HG03108 (cell line): ENCODE data around the gene DNAH11.
"Not testable (repeated sequence)": the region's sequence is repeated elsewhere in the genome, so short reads cannot be mapped to it uniquely, and the experiment has no call there.

Source experiments
- ATAC-seq: cut with Tn5 transposase; IDR thresholded peaks from one replicate; pipeline ENCODE4 v1.9.1; 2021; ENCODE audit warnings: moderate library complexity; ENCODE audit not compliant: unreplicated experiment

The DNAH11 gene

DNA sequence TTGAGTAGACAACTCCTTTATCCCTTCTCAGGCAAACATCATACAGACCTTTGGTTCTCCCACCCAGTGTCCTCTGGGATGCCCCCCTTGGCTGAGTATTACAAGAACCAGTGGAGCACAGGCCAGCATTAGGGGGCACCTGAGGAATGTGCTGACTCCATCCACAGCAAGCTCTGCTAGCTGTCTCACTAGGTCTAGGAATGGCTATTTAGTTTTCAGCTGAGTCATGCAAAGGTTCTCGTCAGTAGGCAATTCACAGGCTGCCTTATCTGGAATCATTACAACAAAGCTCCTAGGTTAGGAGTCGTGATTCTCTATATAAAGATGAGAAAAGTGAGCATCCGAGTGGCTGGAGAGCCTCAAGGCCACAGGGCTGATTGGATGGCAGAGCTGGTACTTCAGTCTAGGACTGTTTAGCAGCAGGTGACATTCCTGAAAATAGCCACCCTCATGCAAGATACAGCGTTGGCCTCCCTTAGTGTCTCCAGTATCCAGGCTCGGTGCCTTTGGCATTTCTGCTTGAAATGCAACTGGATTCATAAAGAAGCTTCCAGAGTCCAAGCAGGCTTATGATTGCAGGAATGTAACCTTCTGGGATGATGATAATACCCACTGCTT lies 327.1 kb downstream of the DNAH11 start:
- no peak for ATAC-seq

DNA sequence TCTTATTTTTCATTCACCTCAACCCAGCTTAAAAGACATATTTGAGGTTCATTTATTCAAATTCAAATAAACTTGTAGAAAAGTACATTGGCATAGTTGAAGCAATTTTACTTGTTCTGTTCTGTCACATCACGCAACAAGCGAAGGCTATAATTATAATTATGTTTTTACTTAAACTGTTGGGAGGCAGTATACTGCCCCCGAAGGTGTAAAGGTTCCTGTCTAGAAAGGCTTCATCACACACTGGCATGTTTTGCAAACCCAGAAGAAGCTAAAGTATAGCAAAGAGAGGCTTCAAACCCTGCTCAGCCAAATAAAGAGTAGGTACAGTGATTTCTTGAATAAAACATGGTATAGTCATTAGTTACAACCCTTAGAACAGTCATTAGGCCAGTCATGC lies 340.2 kb downstream of the DNAH11 start:
- ATAC-seq: no peak

DNA sequence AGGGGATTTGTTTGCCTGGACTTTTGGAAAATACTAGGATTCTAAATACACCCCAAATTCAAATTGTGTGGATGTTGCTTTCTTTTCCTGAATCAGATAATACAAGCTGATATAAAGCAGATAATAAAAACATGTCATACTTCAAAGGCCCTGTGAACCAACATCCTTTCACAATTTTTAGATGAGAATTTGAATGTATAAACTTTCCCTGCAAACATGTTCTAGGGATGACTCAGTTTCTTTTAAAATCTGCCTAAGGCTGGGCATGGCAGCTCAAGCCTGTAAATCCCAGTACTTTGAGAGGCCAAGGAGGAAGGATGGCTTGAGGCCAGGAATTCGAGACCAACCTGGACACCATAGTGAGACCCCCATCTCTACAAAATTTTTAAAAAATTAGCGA lies 340.7 kb downstream of the DNAH11 start:
- ATAC-seq: not testable (repeated sequence)

DNA sequence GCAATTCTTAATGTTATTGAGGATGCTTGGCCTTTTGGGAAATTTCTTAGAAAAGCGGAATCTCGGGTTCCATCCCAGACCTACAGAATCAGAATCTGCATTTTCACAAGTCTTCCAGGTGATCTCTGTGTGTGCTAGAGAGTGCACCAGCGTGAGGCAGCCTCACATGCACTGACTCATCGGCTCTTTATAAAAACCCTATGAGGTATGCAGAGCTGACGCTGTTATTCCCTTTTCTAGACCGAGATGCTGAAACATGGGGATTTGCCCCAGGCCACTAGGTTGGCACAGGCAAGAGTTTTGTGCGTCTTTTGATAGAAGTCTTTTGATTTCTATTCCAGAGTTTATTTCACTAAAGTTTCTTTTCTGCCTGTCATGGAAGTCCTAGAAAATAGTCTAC lies 341.7 kb downstream of the DNAH11 start:
- no peak for ATAC-seq

DNA sequence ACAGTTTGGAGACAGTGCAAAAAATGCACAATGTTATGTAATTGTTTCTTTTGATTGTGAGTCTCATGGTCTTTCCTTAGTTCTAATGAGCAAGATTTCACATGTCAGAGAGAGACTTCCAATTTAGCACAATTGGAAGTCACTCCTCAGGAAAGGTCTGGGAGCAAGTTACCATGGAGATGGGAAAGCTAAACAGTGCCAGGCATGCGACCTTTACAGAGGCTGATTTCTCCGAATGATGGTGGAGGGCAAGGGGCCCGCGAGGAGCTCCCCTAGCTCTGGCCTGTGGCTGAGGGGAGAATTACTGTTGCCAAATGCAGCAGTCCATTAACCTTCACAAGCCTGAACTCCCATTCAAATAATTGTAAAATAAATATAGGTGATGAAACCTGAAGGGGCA lies 343.6 kb downstream of the DNAH11 start:
- no peak for ATAC-seq

DNA sequence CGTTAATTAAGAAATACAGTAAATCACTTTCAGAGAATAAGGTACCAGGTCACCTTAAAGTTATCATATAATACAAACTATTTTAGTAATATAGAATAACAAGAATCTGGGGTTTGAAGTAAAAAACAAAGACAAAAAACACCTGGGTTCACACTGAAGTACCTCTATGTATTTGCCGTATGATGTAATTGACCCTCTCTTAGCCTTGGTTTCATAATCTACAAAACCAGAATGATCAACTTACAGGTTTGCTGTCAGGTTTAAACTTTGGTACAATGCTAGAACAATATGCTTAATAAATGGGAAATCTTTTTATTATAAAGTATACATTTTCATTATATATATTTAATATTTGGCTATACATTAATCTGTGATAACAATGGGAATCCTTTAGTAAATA lies 344.5 kb downstream of the DNAH11 start:
- no peak for ATAC-seq

DNA sequence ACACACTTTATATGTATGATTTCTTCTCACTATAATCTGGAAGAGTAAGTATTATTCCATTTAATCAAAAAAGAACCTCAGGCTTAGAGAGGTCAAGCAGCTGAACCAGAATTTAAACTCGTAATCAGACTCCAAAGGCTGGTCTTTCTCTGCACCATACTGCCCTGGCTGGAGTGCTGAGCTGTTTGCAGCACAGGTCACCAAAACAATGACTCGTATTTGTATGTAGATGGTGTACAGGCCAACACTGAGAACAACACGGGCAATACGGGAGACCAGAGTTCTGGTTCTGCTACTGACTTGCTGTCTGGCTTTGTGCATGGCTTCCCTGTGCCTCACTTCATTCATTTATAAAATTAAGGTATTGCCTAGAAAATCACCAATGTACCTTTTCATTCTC lies 344.9 kb downstream of the DNAH11 start:
- ATAC-seq: no peak

DNA sequence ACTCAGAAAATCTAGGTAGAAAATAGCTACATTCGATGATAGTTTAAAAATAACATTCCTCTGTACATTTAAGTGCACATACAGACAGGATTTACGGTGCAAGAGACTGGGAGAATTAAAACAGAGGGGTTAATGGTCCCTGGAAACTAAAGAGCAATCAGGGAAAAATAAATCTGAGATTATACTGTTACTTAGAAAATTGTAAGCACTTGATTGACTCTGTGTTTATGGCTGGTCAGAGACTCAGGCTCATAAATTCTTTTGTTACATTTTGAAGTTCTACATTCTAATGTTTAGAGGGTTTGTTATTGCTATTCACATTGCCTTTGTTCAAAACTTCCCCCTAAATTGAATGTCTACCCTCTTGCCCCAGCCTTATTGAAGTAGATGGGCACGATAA lies 348.5 kb downstream of the DNAH11 start:
- ATAC-seq: no peak

DNA sequence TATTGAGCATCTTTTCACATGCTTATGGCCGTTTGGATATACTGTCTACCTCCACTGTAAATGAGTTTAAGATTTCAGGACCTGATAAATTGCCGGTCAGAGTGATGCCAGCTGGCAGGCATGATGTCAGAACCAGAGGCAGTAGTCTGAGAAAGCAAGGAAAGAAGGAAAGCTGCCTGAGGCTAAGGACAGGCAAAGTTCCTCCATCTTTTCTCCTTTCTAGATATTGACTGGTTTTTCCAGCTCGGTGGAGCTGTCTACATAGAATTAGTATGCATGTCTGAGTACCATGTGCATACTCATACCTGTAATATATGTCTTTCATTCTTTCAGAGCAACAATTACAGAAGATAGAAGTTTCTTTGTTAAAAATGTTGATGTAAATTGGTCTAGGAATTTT lies 350.6 kb downstream of the DNAH11 start:
- ATAC-seq: no peak

DNA sequence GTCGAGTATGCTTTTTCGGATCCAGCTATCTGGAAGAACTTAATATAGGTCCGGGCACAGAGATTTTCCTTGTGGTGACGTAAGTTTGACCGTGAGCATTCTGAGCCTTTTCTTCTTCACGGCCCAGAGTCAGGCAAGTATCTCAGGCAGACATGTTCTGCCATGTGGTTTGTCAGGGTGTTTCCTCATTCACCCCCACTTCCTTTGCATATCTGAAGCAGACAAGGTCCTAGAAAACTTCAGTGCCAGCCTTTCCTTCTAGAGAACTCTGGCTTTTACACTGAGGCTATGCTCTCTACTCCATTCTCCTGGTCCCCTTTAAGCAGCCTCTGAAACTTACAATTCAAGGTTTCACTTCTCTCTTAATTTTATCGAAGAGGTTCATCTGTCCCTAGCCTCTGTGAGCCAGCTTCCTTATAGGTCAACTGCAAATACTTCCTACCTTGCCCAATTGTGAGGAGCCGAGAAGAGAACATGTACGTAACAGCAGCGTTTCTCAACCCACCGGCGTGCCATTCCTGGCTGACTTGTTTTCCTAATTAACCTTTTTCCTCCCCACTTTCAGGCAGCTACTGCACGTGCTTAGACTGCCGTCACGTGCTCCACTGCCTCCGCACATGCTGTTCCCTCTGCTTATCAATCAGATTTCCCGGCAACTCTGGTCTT lies 355.6 kb downstream of the DNAH11 start:
- ATAC-seq: peak; percentile 86

DNA sequence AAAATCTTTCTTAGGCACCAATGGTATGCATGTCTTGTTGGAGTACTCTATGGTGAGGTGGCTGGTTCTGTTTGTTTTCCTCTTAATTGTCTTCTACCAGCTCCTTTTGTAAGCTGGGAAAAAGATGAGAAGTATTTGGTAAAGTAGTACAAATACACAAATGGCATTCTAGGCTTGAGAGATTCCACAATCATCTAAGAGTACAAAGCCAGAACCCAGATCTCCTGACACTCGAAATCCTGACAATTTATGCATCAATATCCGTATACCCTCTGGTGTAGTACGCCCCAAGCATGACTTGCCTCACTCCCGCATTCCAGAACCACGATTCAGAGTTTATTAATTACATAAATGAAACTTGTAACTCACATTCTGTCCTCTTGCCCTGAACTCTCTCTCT lies 359.4 kb downstream of the DNAH11 start:
- no peak for ATAC-seq

DNA sequence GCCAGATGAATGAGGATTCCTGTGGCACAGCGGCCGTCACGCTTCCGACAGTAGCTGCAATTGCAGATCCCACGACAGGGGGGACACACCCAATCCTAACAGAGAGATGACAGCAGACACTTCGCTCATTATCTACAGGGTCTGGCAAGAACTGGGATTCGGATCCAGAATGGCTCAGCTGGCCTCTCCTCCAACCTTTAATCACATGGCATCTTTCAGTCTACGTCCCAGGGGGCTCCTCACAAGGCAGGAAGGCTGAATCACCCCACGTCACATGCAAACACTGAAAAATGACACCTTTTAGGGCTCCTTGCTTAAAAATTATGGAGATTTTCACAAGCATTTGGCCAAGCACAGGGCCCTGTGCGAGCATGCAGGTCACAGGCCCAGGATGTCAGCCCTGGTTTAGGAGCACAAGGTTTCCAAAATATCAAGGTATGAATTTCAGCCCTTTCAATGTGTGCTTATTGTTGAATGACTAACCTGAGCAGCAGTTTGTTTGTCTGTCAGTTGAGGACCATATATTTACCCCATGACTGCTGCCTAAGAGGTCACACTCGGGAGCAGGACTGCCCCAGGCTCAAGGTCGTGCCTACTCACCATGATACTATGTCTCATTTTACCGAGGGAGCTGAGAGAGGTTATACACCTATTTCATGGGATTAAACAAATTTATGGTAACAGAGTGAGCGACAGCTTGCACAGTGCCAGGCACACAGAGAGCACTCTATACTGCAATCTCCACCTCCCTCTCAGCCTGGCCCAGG lies 360.4 kb downstream of the DNAH11 start:
- no peak for ATAC-seq

DNA sequence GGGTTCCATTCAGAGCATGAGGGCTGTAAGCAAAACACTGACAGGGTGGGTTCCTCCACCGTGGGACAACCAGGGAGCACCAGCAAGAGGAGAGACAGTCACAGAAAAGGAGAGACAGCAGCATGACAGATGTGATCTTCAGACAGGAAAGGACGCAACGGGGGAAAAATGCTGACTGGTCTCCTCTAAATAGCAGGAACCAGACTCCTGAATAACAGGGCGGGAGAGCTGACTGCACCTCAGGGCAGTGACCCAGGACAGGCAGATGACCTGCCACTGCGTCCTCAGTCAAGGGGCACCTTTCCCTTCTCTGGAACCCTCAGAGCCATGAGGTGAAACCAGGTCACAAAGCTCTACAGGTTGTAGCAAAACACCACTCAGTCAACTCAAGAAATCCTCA lies 365.9 kb downstream of the DNAH11 start:
- no peak for ATAC-seq

DNA sequence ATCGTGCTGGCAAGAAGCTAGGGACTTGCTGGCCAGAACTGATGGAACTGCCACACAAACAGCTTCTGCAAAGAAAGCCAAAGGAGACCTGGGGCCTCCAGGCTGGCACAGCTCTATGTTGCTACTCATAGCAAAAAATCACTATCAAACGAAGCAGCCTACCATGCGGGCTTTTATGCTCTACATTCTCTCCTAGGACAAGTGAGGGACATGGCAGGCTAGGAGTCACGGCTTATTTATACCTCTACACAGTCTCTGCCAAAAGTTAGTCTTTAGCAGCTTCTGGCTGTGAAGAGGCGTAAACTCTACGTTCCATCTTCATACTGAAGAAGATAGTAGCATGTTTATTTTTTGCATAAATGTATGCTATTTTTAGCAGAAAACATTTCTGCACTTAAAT lies 367.4 kb downstream of the DNAH11 start:
- ATAC-seq: no peak

DNA sequence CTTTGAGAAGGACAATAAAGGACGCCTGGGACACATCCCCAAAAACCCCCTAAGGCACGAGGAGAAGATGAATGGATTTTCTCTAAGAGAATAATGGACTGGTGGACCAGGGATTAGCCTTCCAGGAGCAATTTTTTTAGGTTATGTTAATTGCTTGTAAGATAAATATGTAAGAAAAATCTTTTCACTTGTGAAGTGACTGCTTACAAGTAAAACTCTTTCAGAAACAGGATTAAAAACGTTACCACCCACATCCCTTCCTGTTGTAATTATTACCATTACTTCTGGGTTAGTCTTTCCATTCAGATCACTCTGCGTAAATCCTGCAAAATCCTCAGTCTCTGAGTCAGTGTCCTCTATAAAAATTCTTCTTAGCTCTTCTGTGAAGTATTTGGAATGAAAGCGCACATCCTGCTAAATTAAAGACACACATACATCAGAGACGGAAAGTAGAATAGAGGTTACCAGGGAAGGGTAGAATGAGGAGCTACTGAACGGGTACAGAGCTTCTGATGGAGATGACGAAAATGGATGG lies 368.6 kb downstream of the DNAH11 start:
- no peak for ATAC-seq

DNA sequence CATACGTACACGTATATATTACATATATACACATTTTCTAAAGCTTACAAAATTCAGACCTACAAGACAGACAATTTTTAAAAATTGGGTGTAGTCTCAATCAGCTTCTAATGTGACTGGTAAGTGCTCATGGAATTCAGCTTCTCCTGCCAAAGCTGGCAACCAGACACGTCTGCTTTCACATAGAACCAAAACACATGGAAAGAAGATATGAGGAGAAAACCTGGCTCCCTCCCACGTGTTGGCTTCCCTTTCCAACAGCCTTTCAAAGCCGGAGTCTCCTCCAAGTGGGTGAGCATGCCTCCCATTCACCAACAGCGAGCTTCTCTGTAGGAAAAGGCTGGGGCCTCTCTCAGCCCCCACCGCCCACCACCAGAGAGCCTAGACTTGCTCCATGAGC lies 369.5 kb downstream of the DNAH11 start:
- no peak for ATAC-seq

DNA sequence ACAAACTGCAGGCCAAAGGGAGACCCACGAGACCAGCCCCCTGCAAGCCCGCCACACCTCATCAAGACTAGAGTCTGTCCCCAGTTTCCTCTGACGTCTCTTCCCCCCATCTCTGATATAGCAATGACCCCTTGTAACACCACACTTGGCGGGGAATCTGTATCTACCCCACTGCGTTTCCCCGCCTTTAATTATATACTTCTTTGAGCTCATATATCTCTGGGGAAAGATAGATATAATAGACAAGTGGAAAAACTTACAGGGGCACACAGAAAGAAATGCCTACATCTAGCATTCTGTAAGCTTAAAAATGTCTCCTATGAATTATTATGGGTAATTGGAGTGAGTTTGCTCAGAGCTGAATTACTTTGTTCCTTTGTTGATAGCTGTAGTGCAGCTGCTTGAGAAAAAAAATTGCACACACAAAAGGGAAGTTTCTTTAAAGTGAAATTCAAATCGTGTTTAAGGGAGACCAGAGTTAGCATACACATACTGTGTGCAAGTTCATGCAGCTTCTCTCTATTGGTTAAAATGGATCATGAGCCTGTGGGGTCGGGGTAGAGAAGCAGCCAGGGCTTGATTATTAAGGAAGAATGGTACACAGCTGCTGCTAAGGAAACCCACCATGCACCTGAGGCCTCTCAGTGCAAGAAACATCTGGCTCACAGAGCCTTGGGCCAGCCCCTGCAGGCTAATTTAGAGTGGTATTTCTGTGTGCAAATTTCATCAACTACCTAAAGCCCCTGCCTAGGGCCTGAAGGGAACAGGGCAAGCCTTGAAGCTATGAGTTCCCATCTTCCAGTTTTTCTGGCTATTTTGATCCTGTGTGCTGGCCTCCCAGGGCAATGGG lies 370.3 kb downstream of the DNAH11 start:
- no peak for ATAC-seq

DNA sequence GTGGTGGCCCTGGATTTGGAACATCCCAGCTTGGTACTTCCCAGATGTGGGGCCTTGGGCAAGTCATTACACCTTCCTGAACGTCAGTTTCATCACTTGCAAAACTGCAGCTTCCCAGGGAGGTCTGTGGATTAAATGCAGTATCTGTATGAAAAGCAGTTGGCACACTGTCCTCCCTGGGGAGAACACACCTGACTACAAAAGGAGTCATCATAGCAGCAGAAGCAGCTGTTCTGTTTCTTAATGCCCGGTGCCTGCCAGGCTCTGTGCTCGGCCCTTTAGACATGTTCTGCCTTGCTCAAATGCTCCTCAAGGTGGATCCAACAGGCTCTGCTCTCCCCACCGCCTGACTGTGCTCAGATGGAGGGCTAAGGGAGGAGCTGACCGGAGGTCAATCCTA lies 371.8 kb downstream of the DNAH11 start:
- ATAC-seq: no peak

DNA sequence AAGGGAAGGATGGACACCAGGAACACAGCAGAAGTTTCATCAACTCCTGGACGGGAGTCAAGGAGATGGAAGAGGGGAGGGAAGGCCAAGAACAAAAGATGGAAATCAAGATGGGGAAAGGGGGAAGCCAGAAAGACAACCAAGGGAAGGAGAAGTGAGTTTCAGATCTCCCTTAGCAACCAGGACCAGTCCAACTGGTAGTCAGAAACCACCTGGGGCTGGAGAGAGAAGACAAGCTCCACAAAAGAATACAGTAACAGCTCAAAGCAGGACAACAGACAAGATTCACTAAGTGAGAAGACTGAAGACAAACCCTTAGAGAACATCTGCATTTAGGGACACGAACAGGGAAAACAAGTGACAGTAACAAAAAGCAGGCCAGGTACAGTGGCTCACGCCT lies 372.3 kb downstream of the DNAH11 start:
- no peak for ATAC-seq

DNA sequence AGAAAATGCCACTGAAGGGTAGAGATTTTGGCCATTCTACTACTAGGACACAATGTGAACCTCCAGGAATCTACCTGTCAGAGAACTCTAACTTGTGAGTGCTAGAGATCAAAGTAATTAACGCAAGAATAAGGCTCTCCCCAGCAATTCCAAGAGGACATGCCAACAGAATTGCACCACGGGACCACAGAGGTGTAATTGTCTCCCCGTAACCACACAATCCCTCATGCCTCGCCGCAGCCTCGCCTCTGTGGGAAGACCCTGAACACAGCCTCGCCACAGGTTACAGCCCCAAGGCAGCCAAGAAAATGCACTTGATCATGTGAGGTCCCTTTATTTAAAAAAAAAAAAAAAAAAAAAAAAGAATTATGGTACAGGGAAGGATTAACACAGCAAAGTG lies 373.3 kb downstream of the DNAH11 start:
- ATAC-seq: no peak

DNA sequence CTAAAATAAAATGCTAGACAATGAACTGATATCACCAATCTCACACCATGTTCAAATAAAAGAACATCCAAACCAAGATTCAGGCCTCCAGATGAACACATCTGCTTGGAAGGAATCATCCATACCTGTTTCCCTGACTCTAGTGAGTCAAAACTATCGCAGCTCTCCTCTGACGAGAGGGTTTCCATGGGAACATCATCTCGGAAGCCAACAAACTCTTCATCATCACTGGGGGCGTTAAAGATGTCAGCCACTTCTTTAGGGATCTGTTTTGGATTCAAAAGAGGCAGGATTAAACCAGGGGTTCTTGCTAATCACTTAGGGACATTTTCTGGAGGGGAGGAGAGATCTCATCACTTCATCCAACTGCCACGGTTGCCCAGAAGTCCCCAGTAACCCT lies 373.8 kb downstream of the DNAH11 start:
- no peak for ATAC-seq
